CD14-positive monocyte (primary cell): ENCODE data around the gene C9orf57. TPM values are rescaled to one million over a fixed set of nuclear protein-coding genes. Genes with fewer than 3 reads are reported as not detected.

Source experiments
- DNase-seq, 3 donors: peaks; one replicate each; pipeline ENCODE4 v3.0.0-alpha.2; 2011 to 2022
- H2AFZ ChIP-seq: 2 replicates; pipeline ENCODE4 v1.6.0; 2012; ENCODE audit warnings: mild to moderate bottlenecking, low read depth, low read length, inconsistent platforms; ENCODE audit not compliant: insufficient read depth, poor library complexity, severe bottlenecking
- H3K27ac ChIP-seq, 2 donors: 1 replicate in 1 of 2; 2 replicates in 1 of 2; pipeline ENCODE4 v1.5.1; 2012 to 2013; ENCODE audit warnings: low read length in 2 of 2, control low read depth in 1 of 2, inconsistent platforms in 1 of 2, low read depth in 1 of 2, mild to moderate bottlenecking in 1 of 2
- H3K27me3 ChIP-seq, 2 donors: one replicate each; pipeline versions ENCODE4 v1.6.0 to v1.6.1; 2011 to 2013; ENCODE audit warnings: low read length in 2 of 2; ENCODE audit not compliant: control insufficient read depth in 2 of 2, insufficient read depth in 2 of 2
- H3K36me3 ChIP-seq, 2 donors: replicated peaks in 1 of 2; 1 replicate in 1 of 2; 2 replicates in 1 of 2; pipeline versions ENCODE4 v1.5.1 to v1.6.1; 2012 to 2013; ENCODE audit warnings: low read length in 2 of 2, control low read depth in 1 of 2, inconsistent platforms in 1 of 2, mild to moderate bottlenecking in 1 of 2; ENCODE audit not compliant: insufficient read depth in 2 of 2, control insufficient read depth in 1 of 2
- H3K4me1 ChIP-seq, 2 donors: 1 replicate in 1 of 2; 2 replicates in 1 of 2; pipeline versions ENCODE4 v1.5.1 to v1.6.1; 2012 to 2013; ENCODE audit warnings: low read length in 2 of 2, control low read depth in 1 of 2, inconsistent platforms in 1 of 2, mild to moderate bottlenecking in 1 of 2, moderate library complexity in 1 of 2; ENCODE audit not compliant: insufficient read depth in 2 of 2, control insufficient read depth in 1 of 2
- H3K4me2 ChIP-seq: replicated peaks from 2 replicates; pipeline ENCODE3; 2012; ENCODE audit warnings: low read length, moderate library complexity, mild to moderate bottlenecking; ENCODE audit not compliant: poor library complexity, severe bottlenecking; ENCODE audit errors: extremely low read depth
- H3K4me3 ChIP-seq, 3 experiments: fragments of 200-600 bp in 1 of 3; sonication (generic) in 1 of 3; replicated peaks in 1 of 3; 1 replicate in 2 of 3; 2 replicates in 1 of 3; pipeline ENCODE4 v1.5.1; 2011 to 2013; ENCODE audit warnings: low read length in 3 of 3, mild to moderate bottlenecking in 3 of 3, control low read depth in 2 of 3, low read depth in 2 of 3, inconsistent platforms in 1 of 3, moderate library complexity in 1 of 3
- H3K79me2 ChIP-seq: 2 replicates; pipeline ENCODE4 v1.6.0; 2012; ENCODE audit warnings: mild to moderate bottlenecking, control low read depth, inconsistent platforms, low read length, moderate library complexity; ENCODE audit not compliant: insufficient read depth
- H3K9ac ChIP-seq: 2 replicates; pipeline ENCODE4 v1.6.0; 2017; ENCODE audit warnings: low read length, mild to moderate bottlenecking; ENCODE audit not compliant: insufficient read depth, poor library complexity, severe bottlenecking
- H3K9me3 ChIP-seq, 2 donors: replicated peaks in 1 of 2; 1 replicate in 1 of 2; 2 replicates in 1 of 2; pipeline versions ENCODE4 v1.5.1 to v1.6.1; 2012 to 2013; ENCODE audit warnings: low read length in 2 of 2, control low read depth in 1 of 2; ENCODE audit not compliant: control insufficient read depth in 1 of 2, insufficient read depth in 1 of 2
- H4K20me1 ChIP-seq: 2 replicates; pipeline ENCODE4 v1.6.0; 2012; ENCODE audit warnings: mild to moderate bottlenecking, low read length, control low read depth, moderate library complexity; ENCODE audit not compliant: insufficient read depth
- H3K27ac Mint-ChIP-seq, 7 donors: one replicate each; pipeline ENCODE4 v1.8.0; 2020; ENCODE audit warnings: mild to moderate bottlenecking in 7 of 7, mixed read lengths in 7 of 7, moderate library complexity in 6 of 7, inconsistent platforms in 2 of 7
- H3K27me3 Mint-ChIP-seq, 3 donors: one replicate each; pipeline ENCODE4 v1.8.0; 2021 to 2022; ENCODE audit warnings: low read depth in 3 of 3, mild to moderate bottlenecking in 3 of 3, mixed read lengths in 3 of 3, moderate library complexity in 3 of 3, inconsistent platforms in 1 of 3
- H3K36me3 Mint-ChIP-seq, 2 donors: one replicate each; pipeline ENCODE4 v1.8.0; 2020; ENCODE audit warnings: mixed read lengths in 2 of 2, inconsistent platforms in 1 of 2, mild to moderate bottlenecking in 1 of 2
- H3K4me1 Mint-ChIP-seq: one replicate; pipeline ENCODE4 v1.8.0; 2020; ENCODE audit warnings: mild to moderate bottlenecking, mixed read lengths
- H3K4me3 Mint-ChIP-seq, 2 donors: one replicate each; pipeline ENCODE4 v1.8.0; 2020; ENCODE audit warnings: mild to moderate bottlenecking in 2 of 2, mixed read lengths in 2 of 2, moderate library complexity in 1 of 2
- H3K9me3 Mint-ChIP-seq, 7 donors: one replicate each; pipeline ENCODE4 v1.8.0; 2020 to 2022; ENCODE audit warnings: mixed read lengths in 7 of 7, mild to moderate bottlenecking in 6 of 7, moderate library complexity in 6 of 7, inconsistent platforms in 2 of 7
- WGBS: methylation state at CpG from one replicate; pipeline ENCODE4 v1.1.5; 2013; ENCODE audit warnings: missing lambda C conversion rate; ENCODE audit not compliant: insufficient coverage; 5-methylcytosine and 5-hydroxymethylcytosine counted together
- intact Hi-C, 2 donors: fragments of 100-400 bp; cut with micrococcal nuclease; formaldehyde crosslinking; loops; one replicate each; pipeline versions ENCODE4 v1.15.0 to v1.15.1; 2023
- polyA plus RNA-seq, 3 donors: library from polyadenylated mRNA; depleted of rRNA in 1 of 3; unstranded in 2 of 3; stranded (reverse) in 1 of 3; fragments of 300-500 nt in 2 of 3; fragments of >200 nt in 1 of 3; fragmentation: Illumina TruSeq in 2 of 3; gene quantifications; 1 replicate in 2 of 3; 2 replicates in 1 of 3; pipeline ENCODE4 v1.2.3, GENCODE V29; 2012 to 2021
- TF ChIP-seq, protein P1 (sequence below): fragments of 200-600 bp; IDR thresholded peaks from one replicate; pipeline ENCODE4 v1.8.0; 2022; ENCODE audit warnings: antibody characterized with exemption, mild to moderate bottlenecking

Gene C9orf57
- polyA plus RNA-seq, 3 donors = not detected

DNA sequence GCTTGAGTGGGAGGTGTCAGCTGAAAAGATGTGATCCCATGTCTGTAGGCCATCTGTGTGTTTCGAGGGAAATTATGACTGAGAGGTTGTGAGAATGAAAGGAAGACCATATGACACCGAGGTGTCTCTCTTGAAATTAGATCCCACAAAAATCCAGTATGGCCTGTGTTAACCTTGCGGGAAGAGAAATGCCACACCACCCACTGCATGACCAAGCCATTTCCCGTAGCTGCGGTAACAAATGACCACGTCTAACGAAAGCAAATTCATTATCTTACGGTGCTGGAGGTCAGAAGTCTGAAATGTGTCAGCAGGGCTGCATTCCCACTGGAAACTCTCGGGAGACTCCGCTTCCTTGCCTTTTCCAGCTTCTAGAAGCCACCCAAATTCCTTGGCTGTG, 11.6 kb downstream of the C9orf57 start:
- no peak overlapping the region for H3K9ac ChIP-seq
- intact Hi-C loops = loop anchor here in 1 of 2 donors (10.0 kb wide), 1 partner anchor 1036 kb away; no protein-coding TSS in a partner anchor
- Mint-ChIP-seq H3K27me3 (peaks cover 0 to 5% (median 0%) of the 10 kb centered on the region in 3 donors), H3K4me3 (no peak overlapping the region), H3K9me3 (peaks cover 0 to 9% (median 0%) of the 10 kb centered on the region in 7 donors), H3K36me3 (no peaks in the 10 kb centered on the region), H3K4me1 (no peaks in the 10 kb centered on the region), H3K27ac (no peak overlapping the region)
- no peaks in the 10 kb centered on the region for H3K36me3 ChIP-seq
- H3K4me2 ChIP-seq = no peak overlapping the region
- no peaks in the 10 kb centered on the region for H3K79me2 ChIP-seq
- H2AFZ ChIP-seq = no peak overlapping the region
- H4K20me1 ChIP-seq = no peaks in the 10 kb centered on the region
- WGBS = 100% methylated on average over 7 of the region's 10 CpGs
- no peaks in the 10 kb centered on the region for H3K9me3 ChIP-seq
- H3K27ac ChIP-seq = no peak overlapping the region
- no peaks in the 10 kb centered on the region for H3K27me3 ChIP-seq
- TF ChIP-seq, protein P1, sequence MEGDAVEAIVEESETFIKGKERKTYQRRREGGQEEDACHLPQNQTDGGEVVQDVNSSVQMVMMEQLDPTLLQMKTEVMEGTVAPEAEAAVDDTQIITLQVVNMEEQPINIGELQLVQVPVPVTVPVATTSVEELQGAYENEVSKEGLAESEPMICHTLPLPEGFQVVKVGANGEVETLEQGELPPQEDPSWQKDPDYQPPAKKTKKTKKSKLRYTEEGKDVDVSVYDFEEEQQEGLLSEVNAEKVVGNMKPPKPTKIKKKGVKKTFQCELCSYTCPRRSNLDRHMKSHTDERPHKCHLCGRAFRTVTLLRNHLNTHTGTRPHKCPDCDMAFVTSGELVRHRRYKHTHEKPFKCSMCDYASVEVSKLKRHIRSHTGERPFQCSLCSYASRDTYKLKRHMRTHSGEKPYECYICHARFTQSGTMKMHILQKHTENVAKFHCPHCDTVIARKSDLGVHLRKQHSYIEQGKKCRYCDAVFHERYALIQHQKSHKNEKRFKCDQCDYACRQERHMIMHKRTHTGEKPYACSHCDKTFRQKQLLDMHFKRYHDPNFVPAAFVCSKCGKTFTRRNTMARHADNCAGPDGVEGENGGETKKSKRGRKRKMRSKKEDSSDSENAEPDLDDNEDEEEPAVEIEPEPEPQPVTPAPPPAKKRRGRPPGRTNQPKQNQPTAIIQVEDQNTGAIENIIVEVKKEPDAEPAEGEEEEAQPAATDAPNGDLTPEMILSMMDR = no peak
- H3K4me1 ChIP-seq = no peaks in the 10 kb centered on the region
- H3K4me3 ChIP-seq = no peak overlapping the region
- DNase-seq = no peak

DNA sequence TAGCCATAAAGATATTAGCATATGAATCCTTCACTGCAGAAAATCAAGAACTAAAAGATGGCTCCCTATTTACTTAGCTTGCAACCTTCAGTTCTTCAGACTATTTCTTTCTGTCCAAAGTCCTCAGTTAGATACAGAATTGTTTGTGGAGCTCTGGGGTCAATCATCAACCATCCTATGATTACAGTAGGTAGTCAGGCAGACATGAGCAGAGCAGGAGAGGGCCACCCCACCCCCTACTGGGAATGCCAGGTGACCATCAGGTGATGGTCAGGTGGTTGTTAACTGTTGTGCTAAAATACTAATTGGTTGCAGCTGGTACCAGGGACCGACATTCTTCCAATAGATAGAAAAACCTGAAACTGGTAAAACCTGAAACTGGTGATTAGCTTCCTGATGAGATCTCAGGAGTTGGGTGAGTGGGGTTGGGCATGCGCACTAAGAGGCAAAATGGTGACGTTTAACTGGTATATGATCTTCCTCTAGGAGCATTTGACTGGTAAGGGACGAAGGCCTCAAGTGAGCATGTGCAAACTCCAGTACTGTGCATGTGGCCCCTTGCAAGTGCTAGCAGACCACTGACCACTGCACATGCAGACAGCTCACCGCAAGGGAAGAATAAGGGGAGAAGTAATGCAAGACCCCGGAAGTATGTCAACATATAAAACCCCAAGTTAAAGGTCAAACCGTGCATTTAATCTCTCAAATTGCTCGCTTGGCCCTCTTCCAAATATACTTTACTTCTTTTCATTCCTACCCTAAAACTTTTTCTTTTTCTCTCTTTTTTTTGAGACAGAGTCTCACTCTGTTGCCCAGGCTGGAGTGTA, 13.6 kb downstream of the C9orf57 start:
- H4K20me1 ChIP-seq = no peaks in the 10 kb centered on the region
- Mint-ChIP-seq H3K27ac (peak overlapping the region in 1 of 7 donors; percentile 23), H3K4me3 (no peak overlapping the region), H3K36me3 (no peaks in the 10 kb centered on the region), H3K9me3 (peaks cover 0 to 9% (median 0%) of the 10 kb centered on the region in 7 donors), H3K4me1 (peaks cover 16% of the 10 kb centered on the region), H3K27me3 (no peaks in the 10 kb centered on the region)
- no peaks in the 10 kb centered on the region for H3K9me3 ChIP-seq
- no peak overlapping the region for H3K27ac ChIP-seq
- TF ChIP-seq, protein P1 = no peak
- no peaks in the 10 kb centered on the region for H3K27me3 ChIP-seq
- H3K79me2 ChIP-seq = no peaks in the 10 kb centered on the region
- WGBS = 89% methylated on average over 6 of the region's 8 CpGs
- no peaks in the 10 kb centered on the region for H3K36me3 ChIP-seq
- no peak for DNase-seq
- no peak overlapping the region for H2AFZ ChIP-seq
- peaks cover 9 to 14% of the 10 kb centered on the region in 2 donors for H3K4me1 ChIP-seq
- no peak overlapping the region for H3K9ac ChIP-seq
- no peak overlapping the region for H3K4me2 ChIP-seq
- intact Hi-C loops = loop anchor here in 1 of 2 donors (10.0 kb wide), 1 partner anchor 1038 kb away; no protein-coding TSS in a partner anchor
- no peak overlapping the region for H3K4me3 ChIP-seq
